ENCODE measurements around the gene SKIC3. TPM values are rescaled to one million over a fixed set of nuclear protein-coding genes. Genes with fewer than 3 reads are reported as not detected.
A peak's percentile ranks its signal among the peaks of the same experiment; 100 is the strongest.

SKIC3 gene
- total RNA-seq, 1 experiment from 2014 or later: 69.0 TPM

DNA sequence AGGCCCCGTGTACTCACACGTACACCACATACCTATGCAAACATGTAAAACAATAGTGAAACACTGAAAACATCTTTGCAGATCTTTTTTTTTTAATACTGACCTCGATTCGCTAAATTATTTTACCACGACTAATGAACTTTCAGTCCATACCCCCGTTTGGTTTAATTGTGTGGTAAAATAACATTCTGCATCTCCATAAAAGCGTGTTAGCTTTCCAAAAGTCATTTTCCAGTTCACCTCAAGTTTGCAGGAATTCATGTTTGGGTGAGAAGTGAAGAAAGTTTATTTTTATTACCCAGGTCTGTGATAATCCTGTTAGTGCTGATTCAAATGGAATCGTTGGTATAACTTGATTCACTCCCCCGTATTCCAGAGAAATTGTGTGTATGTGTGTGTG lies 776 bp upstream of the SKIC3 start:
- CTCF ChIA-PET: interaction anchor here (1.0 kb wide), 1 partner anchor 44 kb away, joined by 3 read pairs; no protein-coding TSS in a partner anchor
- POLR2A ChIA-PET: interaction anchor here (1.0 kb wide), 1 partner anchor 91 kb away, joined by 3 read pairs; the partner anchor contains the start of gene RFESD
- ATAC-seq (no peak), DNase-seq (ENCODE audit: low spot score) (no peak)
- Mint-ChIP-seq H3K27me3 (ENCODE audit: low read depth) (no peaks in the 10 kb centered on the region; the same call in 1 of the 2 replicates), H3K4me1 (peaks cover 20% of the 10 kb centered on the region), H3K36me3 (peaks cover 8% of the 10 kb centered on the region), H3K27ac (peak overlapping the region; percentile 98), H3K9me3 (no peaks in the 10 kb centered on the region), H3K4me3 (peak overlapping the region; percentile 93)
- TF ChIP-seq CREM (CRISPR knock-in tag; IDR thresholded peaks at IDR 0.05): no peak
- TF ChIP-seq, protein P1, sequence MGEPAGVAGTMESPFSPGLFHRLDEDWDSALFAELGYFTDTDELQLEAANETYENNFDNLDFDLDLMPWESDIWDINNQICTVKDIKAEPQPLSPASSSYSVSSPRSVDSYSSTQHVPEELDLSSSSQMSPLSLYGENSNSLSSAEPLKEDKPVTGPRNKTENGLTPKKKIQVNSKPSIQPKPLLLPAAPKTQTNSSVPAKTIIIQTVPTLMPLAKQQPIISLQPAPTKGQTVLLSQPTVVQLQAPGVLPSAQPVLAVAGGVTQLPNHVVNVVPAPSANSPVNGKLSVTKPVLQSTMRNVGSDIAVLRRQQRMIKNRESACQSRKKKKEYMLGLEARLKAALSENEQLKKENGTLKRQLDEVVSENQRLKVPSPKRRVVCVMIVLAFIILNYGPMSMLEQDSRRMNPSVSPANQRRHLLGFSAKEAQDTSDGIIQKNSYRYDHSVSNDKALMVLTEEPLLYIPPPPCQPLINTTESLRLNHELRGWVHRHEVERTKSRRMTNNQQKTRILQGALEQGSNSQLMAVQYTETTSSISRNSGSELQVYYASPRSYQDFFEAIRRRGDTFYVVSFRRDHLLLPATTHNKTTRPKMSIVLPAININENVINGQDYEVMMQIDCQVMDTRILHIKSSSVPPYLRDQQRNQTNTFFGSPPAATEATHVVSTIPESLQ (CRISPR knock-in tag; IDR thresholded peaks at IDR 0.05): no peak
- TF ChIP-seq, protein P2, sequence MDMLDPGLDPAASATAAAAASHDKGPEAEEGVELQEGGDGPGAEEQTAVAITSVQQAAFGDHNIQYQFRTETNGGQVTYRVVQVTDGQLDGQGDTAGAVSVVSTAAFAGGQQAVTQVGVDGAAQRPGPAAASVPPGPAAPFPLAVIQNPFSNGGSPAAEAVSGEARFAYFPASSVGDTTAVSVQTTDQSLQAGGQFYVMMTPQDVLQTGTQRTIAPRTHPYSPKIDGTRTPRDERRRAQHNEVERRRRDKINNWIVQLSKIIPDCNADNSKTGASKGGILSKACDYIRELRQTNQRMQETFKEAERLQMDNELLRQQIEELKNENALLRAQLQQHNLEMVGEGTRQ (CRISPR knock-in tag; IDR thresholded peaks at IDR 0.05): no peak
- TF ChIP-seq ZBTB21 (CRISPR knock-in tag; IDR thresholded peaks at IDR 0.05; ENCODE audit: borderline replicate concordance): no peak
- TF ChIP-seq, protein P3, sequence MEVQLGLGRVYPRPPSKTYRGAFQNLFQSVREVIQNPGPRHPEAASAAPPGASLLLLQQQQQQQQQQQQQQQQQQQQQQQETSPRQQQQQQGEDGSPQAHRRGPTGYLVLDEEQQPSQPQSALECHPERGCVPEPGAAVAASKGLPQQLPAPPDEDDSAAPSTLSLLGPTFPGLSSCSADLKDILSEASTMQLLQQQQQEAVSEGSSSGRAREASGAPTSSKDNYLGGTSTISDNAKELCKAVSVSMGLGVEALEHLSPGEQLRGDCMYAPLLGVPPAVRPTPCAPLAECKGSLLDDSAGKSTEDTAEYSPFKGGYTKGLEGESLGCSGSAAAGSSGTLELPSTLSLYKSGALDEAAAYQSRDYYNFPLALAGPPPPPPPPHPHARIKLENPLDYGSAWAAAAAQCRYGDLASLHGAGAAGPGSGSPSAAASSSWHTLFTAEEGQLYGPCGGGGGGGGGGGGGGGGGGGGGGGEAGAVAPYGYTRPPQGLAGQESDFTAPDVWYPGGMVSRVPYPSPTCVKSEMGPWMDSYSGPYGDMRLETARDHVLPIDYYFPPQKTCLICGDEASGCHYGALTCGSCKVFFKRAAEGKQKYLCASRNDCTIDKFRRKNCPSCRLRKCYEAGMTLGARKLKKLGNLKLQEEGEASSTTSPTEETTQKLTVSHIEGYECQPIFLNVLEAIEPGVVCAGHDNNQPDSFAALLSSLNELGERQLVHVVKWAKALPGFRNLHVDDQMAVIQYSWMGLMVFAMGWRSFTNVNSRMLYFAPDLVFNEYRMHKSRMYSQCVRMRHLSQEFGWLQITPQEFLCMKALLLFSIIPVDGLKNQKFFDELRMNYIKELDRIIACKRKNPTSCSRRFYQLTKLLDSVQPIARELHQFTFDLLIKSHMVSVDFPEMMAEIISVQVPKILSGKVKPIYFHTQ (CRISPR knock-in tag; IDR thresholded peaks at IDR 0.05): no peak
- no peak for TF ChIP-seq ATF1 (CRISPR knock-in tag; IDR thresholded peaks at IDR 0.05)
- no peak for TF ChIP-seq JAZF1 (CRISPR knock-in tag; IDR thresholded peaks at IDR 0.05)
- TF ChIP-seq ESRRA (CRISPR knock-in tag; IDR thresholded peaks at IDR 0.05; ENCODE audit: borderline replicate concordance): no peak
- TF ChIP-seq, protein P4, sequence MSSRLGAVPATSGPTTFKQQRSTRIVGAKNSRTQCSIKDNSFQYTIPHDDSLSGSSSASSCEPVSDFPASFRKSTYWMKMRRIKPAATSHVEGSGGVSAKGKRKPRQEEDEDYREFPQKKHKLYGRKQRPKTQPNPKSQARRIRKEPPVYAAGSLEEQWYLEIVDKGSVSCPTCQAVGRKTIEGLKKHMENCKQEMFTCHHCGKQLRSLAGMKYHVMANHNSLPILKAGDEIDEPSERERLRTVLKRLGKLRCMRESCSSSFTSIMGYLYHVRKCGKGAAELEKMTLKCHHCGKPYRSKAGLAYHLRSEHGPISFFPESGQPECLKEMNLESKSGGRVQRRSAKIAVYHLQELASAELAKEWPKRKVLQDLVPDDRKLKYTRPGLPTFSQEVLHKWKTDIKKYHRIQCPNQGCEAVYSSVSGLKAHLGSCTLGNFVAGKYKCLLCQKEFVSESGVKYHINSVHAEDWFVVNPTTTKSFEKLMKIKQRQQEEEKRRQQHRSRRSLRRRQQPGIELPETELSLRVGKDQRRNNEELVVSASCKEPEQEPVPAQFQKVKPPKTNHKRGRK (CRISPR knock-in tag; IDR thresholded peaks at IDR 0.05; ENCODE audit: borderline replicate concordance): no peak
- TF ChIP-seq NFYB (CRISPR knock-in tag; conservative IDR thresholded peaks at IDR 0.05; ENCODE audit: low read depth): no peak
- no peak for TF ChIP-seq GTF2I (CRISPR knock-in tag; conservative IDR thresholded peaks at IDR 0.05)
- TF ChIP-seq, protein P5, sequence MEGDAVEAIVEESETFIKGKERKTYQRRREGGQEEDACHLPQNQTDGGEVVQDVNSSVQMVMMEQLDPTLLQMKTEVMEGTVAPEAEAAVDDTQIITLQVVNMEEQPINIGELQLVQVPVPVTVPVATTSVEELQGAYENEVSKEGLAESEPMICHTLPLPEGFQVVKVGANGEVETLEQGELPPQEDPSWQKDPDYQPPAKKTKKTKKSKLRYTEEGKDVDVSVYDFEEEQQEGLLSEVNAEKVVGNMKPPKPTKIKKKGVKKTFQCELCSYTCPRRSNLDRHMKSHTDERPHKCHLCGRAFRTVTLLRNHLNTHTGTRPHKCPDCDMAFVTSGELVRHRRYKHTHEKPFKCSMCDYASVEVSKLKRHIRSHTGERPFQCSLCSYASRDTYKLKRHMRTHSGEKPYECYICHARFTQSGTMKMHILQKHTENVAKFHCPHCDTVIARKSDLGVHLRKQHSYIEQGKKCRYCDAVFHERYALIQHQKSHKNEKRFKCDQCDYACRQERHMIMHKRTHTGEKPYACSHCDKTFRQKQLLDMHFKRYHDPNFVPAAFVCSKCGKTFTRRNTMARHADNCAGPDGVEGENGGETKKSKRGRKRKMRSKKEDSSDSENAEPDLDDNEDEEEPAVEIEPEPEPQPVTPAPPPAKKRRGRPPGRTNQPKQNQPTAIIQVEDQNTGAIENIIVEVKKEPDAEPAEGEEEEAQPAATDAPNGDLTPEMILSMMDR (IDR thresholded peaks at IDR 0.05): no peak
- no peak for TF ChIP-seq ZNF396 (CRISPR knock-in tag; IDR thresholded peaks at IDR 0.05; ENCODE audit: borderline replicate concordance)
- TF ChIP-seq GABPB1 (CRISPR knock-in tag; IDR thresholded peaks at IDR 0.05): no peak
- TF ChIP-seq, protein P6, sequence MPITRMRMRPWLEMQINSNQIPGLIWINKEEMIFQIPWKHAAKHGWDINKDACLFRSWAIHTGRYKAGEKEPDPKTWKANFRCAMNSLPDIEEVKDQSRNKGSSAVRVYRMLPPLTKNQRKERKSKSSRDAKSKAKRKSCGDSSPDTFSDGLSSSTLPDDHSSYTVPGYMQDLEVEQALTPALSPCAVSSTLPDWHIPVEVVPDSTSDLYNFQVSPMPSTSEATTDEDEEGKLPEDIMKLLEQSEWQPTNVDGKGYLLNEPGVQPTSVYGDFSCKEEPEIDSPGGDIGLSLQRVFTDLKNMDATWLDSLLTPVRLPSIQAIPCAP (CRISPR knock-in tag; IDR thresholded peaks at IDR 0.05): no peak
- TF ChIP-seq SMAD3 (CRISPR knock-in tag; IDR thresholded peaks at IDR 0.05; ENCODE audit: borderline replicate concordance): no peak
- no peak for TF ChIP-seq MXD4 (CRISPR knock-in tag; IDR thresholded peaks at IDR 0.05; ENCODE audit: borderline replicate concordance)
- TF ChIP-seq, protein P7, sequence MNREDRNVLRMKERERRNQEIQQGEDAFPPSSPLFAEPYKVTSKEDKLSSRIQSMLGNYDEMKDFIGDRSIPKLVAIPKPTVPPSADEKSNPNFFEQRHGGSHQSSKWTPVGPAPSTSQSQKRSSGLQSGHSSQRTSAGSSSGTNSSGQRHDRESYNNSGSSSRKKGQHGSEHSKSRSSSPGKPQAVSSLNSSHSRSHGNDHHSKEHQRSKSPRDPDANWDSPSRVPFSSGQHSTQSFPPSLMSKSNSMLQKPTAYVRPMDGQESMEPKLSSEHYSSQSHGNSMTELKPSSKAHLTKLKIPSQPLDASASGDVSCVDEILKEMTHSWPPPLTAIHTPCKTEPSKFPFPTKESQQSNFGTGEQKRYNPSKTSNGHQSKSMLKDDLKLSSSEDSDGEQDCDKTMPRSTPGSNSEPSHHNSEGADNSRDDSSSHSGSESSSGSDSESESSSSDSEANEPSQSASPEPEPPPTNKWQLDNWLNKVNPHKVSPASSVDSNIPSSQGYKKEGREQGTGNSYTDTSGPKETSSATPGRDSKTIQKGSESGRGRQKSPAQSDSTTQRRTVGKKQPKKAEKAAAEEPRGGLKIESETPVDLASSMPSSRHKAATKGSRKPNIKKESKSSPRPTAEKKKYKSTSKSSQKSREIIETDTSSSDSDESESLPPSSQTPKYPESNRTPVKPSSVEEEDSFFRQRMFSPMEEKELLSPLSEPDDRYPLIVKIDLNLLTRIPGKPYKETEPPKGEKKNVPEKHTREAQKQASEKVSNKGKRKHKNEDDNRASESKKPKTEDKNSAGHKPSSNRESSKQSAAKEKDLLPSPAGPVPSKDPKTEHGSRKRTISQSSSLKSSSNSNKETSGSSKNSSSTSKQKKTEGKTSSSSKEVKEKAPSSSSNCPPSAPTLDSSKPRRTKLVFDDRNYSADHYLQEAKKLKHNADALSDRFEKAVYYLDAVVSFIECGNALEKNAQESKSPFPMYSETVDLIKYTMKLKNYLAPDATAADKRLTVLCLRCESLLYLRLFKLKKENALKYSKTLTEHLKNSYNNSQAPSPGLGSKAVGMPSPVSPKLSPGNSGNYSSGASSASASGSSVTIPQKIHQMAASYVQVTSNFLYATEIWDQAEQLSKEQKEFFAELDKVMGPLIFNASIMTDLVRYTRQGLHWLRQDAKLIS (CRISPR knock-in tag; IDR thresholded peaks at IDR 0.05; ENCODE audit: borderline replicate concordance): no peak
- TF ChIP-seq, protein P8, sequence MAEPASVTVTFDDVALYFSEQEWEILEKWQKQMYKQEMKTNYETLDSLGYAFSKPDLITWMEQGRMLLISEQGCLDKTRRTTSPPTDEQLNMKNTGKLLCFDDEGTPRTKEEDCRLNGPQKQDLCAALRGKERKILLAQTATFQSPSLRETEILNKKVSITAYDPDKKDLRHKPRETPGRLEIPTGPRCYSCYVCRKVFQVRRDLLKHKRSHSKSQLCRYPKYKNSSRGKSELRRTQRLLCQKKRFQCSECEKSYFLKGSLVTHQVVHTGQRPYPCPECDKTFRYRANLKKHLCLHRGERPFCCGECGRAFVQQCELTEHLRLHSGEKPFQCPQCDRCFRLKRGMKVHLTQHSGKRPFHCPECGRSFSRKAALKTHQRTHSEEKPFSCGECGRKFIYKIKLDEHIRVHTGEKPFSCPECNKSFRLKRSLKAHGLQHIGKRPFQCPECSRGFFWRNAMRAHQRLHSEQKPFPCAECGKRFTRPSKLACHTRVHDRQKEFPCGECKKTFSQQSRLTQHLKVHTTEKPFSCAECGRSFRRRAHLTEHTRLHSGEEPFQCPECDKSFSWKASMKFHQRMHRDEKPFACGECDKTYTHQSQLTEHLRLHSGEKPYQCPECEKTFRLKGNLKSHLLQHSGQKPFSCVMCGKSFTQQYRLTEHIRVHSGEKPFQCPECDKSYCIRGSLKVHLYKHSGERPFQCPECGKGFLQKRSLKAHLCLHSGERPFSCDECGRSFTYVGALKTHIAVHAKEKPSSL (CRISPR knock-in tag; conservative IDR thresholded peaks at IDR 0.05): no peak
